SK-N-SH (cell line): ENCODE measurements around the gene APCS. TPM values are rescaled to one million over a fixed set of nuclear protein-coding genes. Genes with fewer than 3 reads are reported as not detected.

ENCODE experiments used
- CTCF ChIA-PET: fragments of 300-600, 350-600 bp; formaldehyde crosslinking; extraction: SDS; loops from one replicate; lab custom pipeline; 2021; lab: Yijun Ruan, JAX
- POLR2A ChIA-PET: fragments of 350-600 bp; sonication (Branson Sonifier 250); formaldehyde crosslinking; extraction: SDS; loops from one replicate; lab custom pipeline; 2020; ENCODE audit warnings: antibody characterized with exemption, inconsistent platforms; lab: Yijun Ruan, JAX
- DNase-seq: peaks from one replicate; pipeline ENCODE4 v3.0.0; 2012
- H2AFZ ChIP-seq: fragments of 200-600 bp; sonication (generic); 2 replicates; pipeline ENCODE4 v1.8.1; 2016; ENCODE audit warnings: antibody characterized with exemption, mild to moderate bottlenecking, low read depth
- H3F3A ChIP-seq: fragments of 200-600 bp; sonication (generic); replicated peaks from 2 replicates; pipeline ENCODE3; 2016; ENCODE audit warnings: antibody characterized with exemption, mild to moderate bottlenecking; ENCODE audit not compliant: insufficient read depth
- H3K27ac ChIP-seq, 2 experiments: fragments of 200-500 bp in 1 of 2; fragments of 200-600 bp in 1 of 2; sonication (Bioruptor generic) in 1 of 2; sonication (generic), shearing (Covaris generic) in 1 of 2; 2 replicates each; pipeline versions ENCODE4 v1.5.1 to v1.6.1; 2014 to 2016; ENCODE audit warnings: low read depth in 2 of 2, inconsistent platforms in 1 of 2, low read length in 1 of 2, mild to moderate bottlenecking in 1 of 2, mixed read lengths in 1 of 2
- H3K27me3 ChIP-seq: fragments of 200-600 bp; sonication (generic), shearing (Covaris generic); 2 replicates; pipeline ENCODE4 v1.6.1; 2016; ENCODE audit warnings: mixed run types; ENCODE audit not compliant: insufficient read depth
- H3K36me3 ChIP-seq, 2 experiments: fragments of 200-500 bp in 1 of 2; fragments of 200-600 bp in 1 of 2; sonication (Bioruptor generic) in 1 of 2; sonication (generic) in 1 of 2; replicated peaks in 1 of 2; 2 replicates each; pipeline versions ENCODE3 to v1.5.1; 2014 to 2016; ENCODE audit warnings: low read length in 1 of 2, mild to moderate bottlenecking in 1 of 2; ENCODE audit not compliant: insufficient read depth in 2 of 2, control insufficient read depth in 1 of 2
- H3K4me1 ChIP-seq, 2 experiments: fragments of 200-500 bp in 1 of 2; fragments of 200-600 bp in 1 of 2; sonication (Bioruptor generic) in 1 of 2; sonication (generic), shearing (Covaris generic) in 1 of 2; 2 replicates each; pipeline versions ENCODE4 v1.5.1 to v1.6.1; 2014 to 2016; ENCODE audit warnings: low read depth in 1 of 2, low read length in 1 of 2, mixed run types in 1 of 2; ENCODE audit not compliant: insufficient read depth in 2 of 2, control insufficient read depth in 1 of 2
- H3K4me2 ChIP-seq: fragments of 200-600 bp; sonication (generic), shearing (Covaris generic); 2 replicates; pipeline ENCODE4 v1.6.1; 2017; ENCODE audit warnings: mixed run types
- H3K4me3 ChIP-seq, 2 experiments: fragments of 200-500 bp in 1 of 2; fragments of 200-600 bp in 1 of 2; sonication (Bioruptor generic) in 1 of 2; sonication (generic), shearing (Covaris generic) in 1 of 2; 2 replicates each; pipeline versions ENCODE4 v1.5.1 to v1.8.1; 2014 to 2016; ENCODE audit warnings: low read depth in 2 of 2, inconsistent platforms in 1 of 2, low read length in 1 of 2, mild to moderate bottlenecking in 1 of 2, mixed read lengths in 1 of 2, moderate library complexity in 1 of 2
- H3K79me2 ChIP-seq: fragments of 200-600 bp; sonication (generic); 2 replicates; pipeline ENCODE4 v1.8.1; 2017; ENCODE audit warnings: mild to moderate bottlenecking; ENCODE audit not compliant: insufficient read depth
- H3K9ac ChIP-seq: fragments of 200-600 bp; sonication (generic); 2 replicates; pipeline ENCODE4 v1.6.1; 2017; ENCODE audit warnings: mixed run types
- H3K9me2 ChIP-seq: fragments of 200-600 bp; sonication (generic); 2 replicates; pipeline ENCODE4 v1.6.1; 2017; ENCODE audit warnings: mixed run types
- H3K9me3 ChIP-seq: fragments of 200-600 bp; sonication (generic); 2 replicates; pipeline ENCODE4 v1.6.1; 2017; ENCODE audit warnings: mixed run types, mild to moderate bottlenecking, moderate library complexity
- H4K20me1 ChIP-seq: fragments of 200-600 bp; sonication (generic); 2 replicates; pipeline ENCODE4 v1.6.1; 2017; ENCODE audit warnings: mild to moderate bottlenecking, mixed run types; ENCODE audit not compliant: insufficient read depth
- CHD2 ChIP-seq: fragments of 150-350 bp; IDR thresholded peaks from 2 replicates; pipeline ENCODE4 v1.6.1; 2018; ENCODE audit warnings: low read length; ENCODE audit not compliant: partially characterized antibody
- ELF1 ChIP-seq: IDR thresholded peaks from 2 replicates; pipeline ENCODE4 v1.4.0; 2012
- FOXJ3 ChIP-seq: sonication (generic); formaldehyde crosslinking; IDR thresholded peaks from 2 replicates; pipeline ENCODE4 v1.5.1; 2020; ENCODE audit warnings: mild to moderate bottlenecking, missing genetic modification reagents
- GABPA ChIP-seq: IDR thresholded peaks from 2 replicates; pipeline ENCODE4 v1.4.0; 2012; ENCODE audit warnings: low read depth, mild to moderate bottlenecking
- GATA2 ChIP-seq: sonication (generic); formaldehyde crosslinking; IDR thresholded peaks from 2 replicates; pipeline ENCODE4 v1.5.0; 2020; ENCODE audit warnings: mild to moderate bottlenecking, missing genetic modification reagents
- JUND ChIP-seq: IDR thresholded peaks from 2 replicates; pipeline ENCODE4 v1.4.0; 2012
- MXI1 ChIP-seq: IDR thresholded peaks from 2 replicates; pipeline ENCODE4 v1.6.1; 2012; ENCODE audit warnings: mild to moderate bottlenecking, low read depth, low read length, improper control_type of control experiment
- NFIC ChIP-seq: IDR thresholded peaks from 2 replicates; pipeline ENCODE4 v1.4.0; 2012; ENCODE audit warnings: borderline replicate concordance
- NRF1 ChIP-seq: IDR thresholded peaks from 2 replicates; pipeline ENCODE4 v1.6.1; 2012; ENCODE audit warnings: low read depth, mild to moderate bottlenecking, low read length
- POLR2AphosphoS5 ChIP-seq: IDR thresholded peaks from 2 replicates; pipeline ENCODE4 v1.6.1; 2012; ENCODE audit warnings: low read depth, low read length
- RCOR1 ChIP-seq: fragments of 150-350 bp; IDR thresholded peaks from 2 replicates; pipeline ENCODE4 v1.6.1; 2017; ENCODE audit warnings: antibody characterized with exemption, low read length
- RFX5 ChIP-seq: IDR thresholded peaks from 2 replicates; pipeline ENCODE4 v1.6.1; 2012; ENCODE audit warnings: mild to moderate bottlenecking, improper control_type of control experiment, low read length
- TAF1 ChIP-seq: IDR thresholded peaks from 2 replicates; pipeline ENCODE4 v1.6.1; 2012; ENCODE audit warnings: low read depth, mild to moderate bottlenecking, low read length, moderate library complexity, borderline replicate concordance
- WGBS: methylation state at CpG from one replicate; pipeline ENCODE4 v1.1.6; 2017; ENCODE audit warnings: low lambda C conversion rate; 5-methylcytosine and 5-hydroxymethylcytosine counted together
- polyA plus RNA-seq, 3 experiments: library from polyadenylated mRNA; depleted of rRNA; stranded (reverse); fragments of >200 nt; gene quantifications; 2 replicates each; pipeline ENCODE4 v1.2.3, GENCODE V29; 2012
- TF ChIP-seq, protein P1 (sequence below): fragments of 150-350 bp; IDR thresholded peaks from 2 replicates; pipeline ENCODE4 v1.6.1; 2016; ENCODE audit warnings: mild to moderate bottlenecking, low read depth, low read length
- TF ChIP-seq, protein P2 (sequence below): IDR thresholded peaks from 2 replicates; pipeline ENCODE4; 2012
- TF ChIP-seq, protein P3 (sequence below): IDR thresholded peaks from 2 replicates; pipeline ENCODE4 v1.4.0; 2012; ENCODE audit warnings: low read depth, borderline replicate concordance
- TF ChIP-seq, protein P4 (sequence below): IDR thresholded peaks from 2 replicates; pipeline ENCODE4 v1.4.0; 2012; ENCODE audit warnings: low read depth
- TF ChIP-seq, protein P5 (sequence below): IDR thresholded peaks from 2 replicates; pipeline ENCODE4 v1.4.0; 2012; ENCODE audit warnings: low read depth, borderline replicate concordance

The APCS gene, protein sequence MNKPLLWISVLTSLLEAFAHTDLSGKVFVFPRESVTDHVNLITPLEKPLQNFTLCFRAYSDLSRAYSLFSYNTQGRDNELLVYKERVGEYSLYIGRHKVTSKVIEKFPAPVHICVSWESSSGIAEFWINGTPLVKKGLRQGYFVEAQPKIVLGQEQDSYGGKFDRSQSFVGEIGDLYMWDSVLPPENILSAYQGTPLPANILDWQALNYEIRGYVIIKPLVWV
- not detected in 2 replicates for polyA plus RNA-seq (2012; rRNA removed)
- not detected in 2 replicates for polyA plus RNA-seq (2012; cell fraction: cytosol; rRNA removed)
- polyA plus RNA-seq (2012; cell fraction: nucleus; rRNA removed), result not detected in 2 replicates

DNA sequence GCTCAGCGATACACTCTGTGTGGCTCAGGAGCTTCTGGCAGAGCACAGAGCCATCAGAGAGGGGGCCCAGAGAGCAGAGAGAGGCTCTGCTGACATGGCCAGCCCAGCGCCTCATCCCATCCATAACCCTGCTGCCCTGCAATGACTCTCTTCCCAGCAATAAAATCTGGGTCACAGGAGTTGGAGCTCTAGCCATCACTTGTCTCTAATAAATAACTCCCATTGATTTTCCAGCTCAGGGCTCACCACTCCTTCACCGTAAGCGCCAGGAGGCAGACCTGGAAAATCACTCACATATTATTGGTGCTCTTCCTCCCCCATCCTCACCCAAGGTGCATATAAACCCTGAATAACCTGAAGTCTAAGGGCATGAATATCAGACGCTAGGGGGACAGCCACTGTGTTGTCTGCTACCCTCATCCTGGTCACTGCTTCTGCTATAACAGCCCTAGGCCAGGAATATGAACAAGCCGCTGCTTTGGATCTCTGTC is at the start of gene APCS:
Gene APCS, plus strand, starts transcription at position 366 of the 491 bp plus-strand sequence. Its CDS starts 96 bp downstream, at position 462.
- ChIA-PET CTCF (interaction anchor here (1.3 kb wide), 1 partner anchor 9 kb away, joined by 6 read pairs; no protein-coding TSS in a partner anchor), POLR2A (no interaction called here)
- TF ChIP-seq, protein P1, sequence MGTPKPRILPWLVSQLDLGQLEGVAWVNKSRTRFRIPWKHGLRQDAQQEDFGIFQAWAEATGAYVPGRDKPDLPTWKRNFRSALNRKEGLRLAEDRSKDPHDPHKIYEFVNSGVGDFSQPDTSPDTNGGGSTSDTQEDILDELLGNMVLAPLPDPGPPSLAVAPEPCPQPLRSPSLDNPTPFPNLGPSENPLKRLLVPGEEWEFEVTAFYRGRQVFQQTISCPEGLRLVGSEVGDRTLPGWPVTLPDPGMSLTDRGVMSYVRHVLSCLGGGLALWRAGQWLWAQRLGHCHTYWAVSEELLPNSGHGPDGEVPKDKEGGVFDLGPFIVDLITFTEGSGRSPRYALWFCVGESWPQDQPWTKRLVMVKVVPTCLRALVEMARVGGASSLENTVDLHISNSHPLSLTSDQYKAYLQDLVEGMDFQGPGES, result no peak
- TF ChIP-seq POLR2AphosphoS5, result no peak
- TF ChIP-seq JUND, result no peak
- TF ChIP-seq TAF1, result no peak
- no peak for TF ChIP-seq MXI1
- TF ChIP-seq GATA2 (CRISPR knock-in tag), result no peak
- no peak for TF ChIP-seq NFIC
- TF ChIP-seq GABPA, result no peak
- DNase-seq, result no peak
- H4K20me1 ChIP-seq, result no peaks in the 10 kb centered on the region
- no peaks in the 10 kb centered on the region for H3K4me1 ChIP-seq
- no peak within 1 kb of the TSS for H3K4me3 ChIP-seq
- H3K9ac ChIP-seq, result no peak within 1 kb of the TSS
- H3K27ac ChIP-seq, result no peak within 1 kb of the TSS
- H3K4me2 ChIP-seq, result no peak within 1 kb of the TSS
- H3K27me3 ChIP-seq, result no peaks in the 10 kb centered on the region
- no peaks in the 10 kb centered on the region for H3K36me3 ChIP-seq
- no peaks in the 10 kb centered on the region for H3K9me2 ChIP-seq
- H3K9me3 ChIP-seq, result 0 out of 2 replicates have a peak, but pooled peaks cover 4% of the 10 kb centered on the region
- H2AFZ ChIP-seq, result no peak within 1 kb of the TSS
- H3K79me2 ChIP-seq, result no peaks in the 10 kb centered on the region
- WGBS, result 10% methylated on average over 6 of the region's 6 CpGs
- H3F3A ChIP-seq, result no peaks in the 10 kb centered on the region

DNA sequence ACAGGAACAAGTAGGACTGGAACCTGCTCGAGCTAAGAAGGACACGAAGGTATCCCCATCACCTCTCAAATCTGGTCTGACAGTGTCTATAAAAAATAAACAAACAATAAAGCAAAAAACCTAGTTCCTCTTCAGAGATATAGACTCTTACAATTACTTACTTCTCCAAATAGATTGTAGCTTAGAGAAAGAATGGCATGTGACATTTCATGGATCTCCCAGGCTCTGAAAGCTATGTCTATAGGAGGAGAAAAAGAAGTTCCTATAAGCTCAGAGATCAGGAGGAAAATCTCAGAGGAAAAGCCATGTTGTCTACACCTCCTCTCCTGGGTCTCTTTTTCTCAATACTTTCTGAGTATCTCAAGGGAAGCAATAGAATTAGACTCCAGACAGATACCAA is 39.5 kb upstream of the APCS start:
- H3K4me2 ChIP-seq, result no peak overlapping the region
- H3K9ac ChIP-seq, result no peak overlapping the region
- no peak overlapping the region for H3K27ac ChIP-seq
- H3K9me2 ChIP-seq, result no peaks in the 10 kb centered on the region
- H3K36me3 ChIP-seq, result no peaks in the 10 kb centered on the region
- no peaks in the 10 kb centered on the region for H3F3A ChIP-seq
- no peak overlapping the region for H2AFZ ChIP-seq
- no peak for DNase-seq
- H3K27me3 ChIP-seq, result no peaks in the 10 kb centered on the region
- ChIA-PET CTCF (no interaction called here), POLR2A (no interaction called here)
- H3K79me2 ChIP-seq, result no peaks in the 10 kb centered on the region
- H3K4me3 ChIP-seq, result no peak overlapping the region
- H3K4me1 ChIP-seq, result no peaks in the 10 kb centered on the region
- H3K9me3 ChIP-seq, result no peaks in the 10 kb centered on the region
- H4K20me1 ChIP-seq, result no peaks in the 10 kb centered on the region
- 0% methylated on average over 2 of the region's 2 CpGs for WGBS
- TF ChIP-seq RCOR1 (no peak), GABPA (no peak), CHD2 (no peak), NFIC (no peak), NRF1 (no peak), GATA2 (CRISPR knock-in tag) (no peak), JUND (no peak), RFX5 (no peak), FOXJ3 (CRISPR knock-in tag) (no peak), ELF1 (no peak)
- TF ChIP-seq, protein P2, sequence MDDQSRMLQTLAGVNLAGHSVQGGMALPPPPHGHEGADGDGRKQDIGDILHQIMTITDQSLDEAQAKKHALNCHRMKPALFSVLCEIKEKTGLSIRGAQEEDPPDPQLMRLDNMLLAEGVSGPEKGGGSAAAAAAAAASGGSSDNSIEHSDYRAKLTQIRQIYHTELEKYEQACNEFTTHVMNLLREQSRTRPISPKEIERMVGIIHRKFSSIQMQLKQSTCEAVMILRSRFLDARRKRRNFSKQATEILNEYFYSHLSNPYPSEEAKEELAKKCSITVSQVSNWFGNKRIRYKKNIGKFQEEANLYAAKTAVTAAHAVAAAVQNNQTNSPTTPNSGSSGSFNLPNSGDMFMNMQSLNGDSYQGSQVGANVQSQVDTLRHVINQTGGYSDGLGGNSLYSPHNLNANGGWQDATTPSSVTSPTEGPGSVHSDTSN, result no peak
- TF ChIP-seq, protein P3, sequence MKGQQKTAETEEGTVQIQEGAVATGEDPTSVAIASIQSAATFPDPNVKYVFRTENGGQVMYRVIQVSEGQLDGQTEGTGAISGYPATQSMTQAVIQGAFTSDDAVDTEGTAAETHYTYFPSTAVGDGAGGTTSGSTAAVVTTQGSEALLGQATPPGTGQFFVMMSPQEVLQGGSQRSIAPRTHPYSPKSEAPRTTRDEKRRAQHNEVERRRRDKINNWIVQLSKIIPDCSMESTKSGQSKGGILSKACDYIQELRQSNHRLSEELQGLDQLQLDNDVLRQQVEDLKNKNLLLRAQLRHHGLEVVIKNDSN, result no peak
- TF ChIP-seq, protein P4, sequence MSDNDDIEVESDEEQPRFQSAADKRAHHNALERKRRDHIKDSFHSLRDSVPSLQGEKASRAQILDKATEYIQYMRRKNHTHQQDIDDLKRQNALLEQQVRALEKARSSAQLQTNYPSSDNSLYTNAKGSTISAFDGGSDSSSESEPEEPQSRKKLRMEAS, result no peak
- TF ChIP-seq, protein P1, result no peak
- TF ChIP-seq, protein P5, sequence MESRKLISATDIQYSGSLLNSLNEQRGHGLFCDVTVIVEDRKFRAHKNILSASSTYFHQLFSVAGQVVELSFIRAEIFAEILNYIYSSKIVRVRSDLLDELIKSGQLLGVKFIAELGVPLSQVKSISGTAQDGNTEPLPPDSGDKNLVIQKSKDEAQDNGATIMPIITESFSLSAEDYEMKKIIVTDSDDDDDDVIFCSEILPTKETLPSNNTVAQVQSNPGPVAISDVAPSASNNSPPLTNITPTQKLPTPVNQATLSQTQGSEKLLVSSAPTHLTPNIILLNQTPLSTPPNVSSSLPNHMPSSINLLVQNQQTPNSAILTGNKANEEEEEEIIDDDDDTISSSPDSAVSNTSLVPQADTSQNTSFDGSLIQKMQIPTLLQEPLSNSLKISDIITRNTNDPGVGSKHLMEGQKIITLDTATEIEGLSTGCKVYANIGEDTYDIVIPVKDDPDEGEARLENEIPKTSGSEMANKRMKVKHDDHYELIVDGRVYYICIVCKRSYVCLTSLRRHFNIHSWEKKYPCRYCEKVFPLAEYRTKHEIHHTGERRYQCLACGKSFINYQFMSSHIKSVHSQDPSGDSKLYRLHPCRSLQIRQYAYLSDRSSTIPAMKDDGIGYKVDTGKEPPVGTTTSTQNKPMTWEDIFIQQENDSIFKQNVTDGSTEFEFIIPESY, result no peak
